Retina (tissue), 1 donor: Measurements from ENCODE around the gene LBX2.
A peak's percentile ranks its signal among the peaks of the same experiment; 100 is the strongest.

Source experiments
- DNase-seq: peaks from one replicate; pipeline ENCODE4 v3.0.0-alpha.2; 2016

Gene LBX2, protein sequence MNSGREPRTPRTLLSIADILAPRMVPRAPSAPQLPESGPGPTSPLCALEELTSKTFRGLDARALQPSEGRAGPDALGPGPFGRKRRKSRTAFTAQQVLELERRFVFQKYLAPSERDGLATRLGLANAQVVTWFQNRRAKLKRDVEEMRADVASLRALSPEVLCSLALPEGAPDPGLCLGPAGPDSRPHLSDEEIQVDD

DNA sequence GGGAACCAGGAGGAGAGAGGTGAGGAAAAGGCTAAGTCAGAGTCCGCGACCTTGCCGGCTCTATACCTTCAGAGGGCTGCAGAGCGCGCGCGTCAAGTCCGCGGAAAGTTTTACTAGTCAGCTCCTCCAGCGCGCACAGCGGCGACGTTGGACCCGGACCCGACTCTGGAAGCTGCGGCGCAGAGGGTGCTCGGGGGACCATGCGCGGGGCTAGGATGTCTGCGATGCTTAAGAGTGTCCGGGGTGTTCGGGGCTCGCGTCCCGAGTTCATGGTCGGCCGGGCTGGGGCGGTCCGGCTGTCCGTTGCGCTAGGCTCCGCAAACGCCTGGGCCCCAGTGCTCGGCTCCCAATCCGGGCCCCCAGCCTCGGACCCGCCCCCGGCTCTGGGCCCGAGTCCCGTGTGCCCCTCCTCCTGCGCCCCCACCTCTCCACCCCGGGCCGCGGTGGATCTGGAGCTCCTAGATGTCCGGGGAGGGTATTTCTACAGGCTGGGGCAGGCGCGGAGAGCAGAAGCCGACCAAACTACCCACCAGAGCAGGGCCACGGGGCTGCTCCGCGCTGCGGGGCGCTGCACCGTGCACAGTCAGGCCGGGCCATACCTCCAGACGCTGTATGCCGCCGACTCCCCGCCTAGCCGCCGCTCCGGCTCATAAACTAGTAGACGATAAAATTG, at the start of gene LBX2:
Gene LBX2, minus strand, starts transcription at position 337 of the 673 bp plus-strand sequence. Its CDS starts 66 bp downstream, at position 271.
- DNase-seq: peak; percentile 62

DNA sequence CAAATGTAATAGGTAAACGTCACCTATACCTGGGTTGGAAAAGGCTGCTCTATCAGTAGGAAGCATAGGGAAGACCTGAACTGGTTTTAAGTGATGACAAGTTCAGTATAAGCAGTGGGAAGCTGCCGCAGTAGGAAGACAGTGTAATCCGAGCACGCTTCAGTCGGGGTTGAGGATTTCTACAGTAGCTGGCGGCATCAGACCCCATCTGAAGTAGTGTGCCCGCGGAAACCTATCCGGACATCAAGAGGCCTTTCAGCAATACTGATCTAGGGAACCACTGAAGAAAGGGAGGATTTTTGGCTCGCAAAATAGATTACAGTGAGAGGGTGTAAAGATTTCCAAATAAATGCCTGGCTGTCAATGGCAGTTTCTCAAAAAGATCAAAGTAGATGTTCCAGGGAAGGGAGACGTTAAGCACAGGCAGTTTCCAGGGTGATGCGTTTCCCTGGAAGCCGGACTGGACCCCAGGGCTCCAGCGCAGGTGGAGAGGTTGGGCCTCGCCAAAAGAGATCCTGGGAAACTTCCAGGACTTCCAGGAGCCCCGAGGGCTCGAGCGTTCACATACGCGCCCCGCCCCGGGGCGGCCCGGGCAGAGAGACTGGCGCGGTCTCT, 49.0 kb upstream of the LBX2 start:
- peak; percentile 58 for DNase-seq

DNA sequence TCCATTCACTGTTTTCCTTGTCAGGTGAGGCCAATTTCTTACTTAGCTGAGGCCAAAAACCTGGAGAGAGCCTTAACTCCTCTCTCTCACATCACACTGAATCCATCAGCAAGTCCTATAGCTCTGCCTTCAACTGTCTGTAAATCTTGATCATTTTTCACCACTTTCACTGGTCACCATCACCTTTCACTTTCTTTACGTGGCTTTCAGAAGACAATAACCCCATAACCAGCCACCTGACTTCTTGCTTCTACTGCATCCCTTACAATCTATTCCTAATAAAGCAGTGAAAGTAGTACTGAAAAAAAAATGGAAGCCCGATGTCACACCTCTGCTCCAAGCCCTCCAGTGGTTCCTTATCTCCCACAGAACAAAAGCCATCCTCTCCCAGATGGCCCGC, 46.6 kb upstream of the LBX2 start:
- no peak for DNase-seq

DNA sequence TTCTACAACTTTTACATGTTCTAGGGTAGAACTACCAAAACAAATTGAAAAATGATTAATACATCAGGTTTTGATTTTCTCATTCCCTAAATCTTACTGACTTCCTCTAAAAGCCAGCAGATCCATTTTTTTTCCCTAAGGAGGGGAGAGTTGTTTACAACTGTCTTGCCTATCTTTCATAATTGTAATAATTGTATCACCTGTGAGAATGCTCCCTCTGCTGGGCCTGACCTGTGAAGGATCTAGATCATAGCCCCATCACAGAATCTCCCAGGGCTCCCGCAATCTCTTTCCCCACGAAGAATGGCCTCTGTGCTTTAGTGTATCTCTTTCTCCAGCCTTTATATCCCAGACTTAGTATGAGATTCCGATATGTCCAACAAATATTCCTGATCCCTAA, 45.2 kb upstream of the LBX2 start:
- DNase-seq: no peak

DNA sequence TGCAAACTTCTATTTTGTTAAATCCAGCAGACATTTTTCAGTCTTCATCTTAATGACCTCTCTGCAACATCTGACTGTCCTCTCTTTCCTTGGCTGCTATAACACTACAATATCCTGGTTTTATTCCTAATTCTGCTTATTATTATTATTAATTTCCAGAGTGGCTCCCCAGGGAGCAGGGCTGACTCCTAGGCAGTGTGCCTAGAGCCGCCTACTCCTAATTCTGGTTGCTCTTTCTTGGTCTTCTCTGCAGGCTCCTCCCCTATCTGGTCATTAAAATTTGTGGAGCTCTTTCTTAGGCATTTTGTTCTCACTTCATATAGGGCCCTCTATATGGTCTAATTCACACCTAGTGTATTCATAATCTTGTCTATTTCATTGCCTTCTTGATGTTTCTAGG, 43.6 kb upstream of the LBX2 start:
- DNase-seq: no peak

DNA sequence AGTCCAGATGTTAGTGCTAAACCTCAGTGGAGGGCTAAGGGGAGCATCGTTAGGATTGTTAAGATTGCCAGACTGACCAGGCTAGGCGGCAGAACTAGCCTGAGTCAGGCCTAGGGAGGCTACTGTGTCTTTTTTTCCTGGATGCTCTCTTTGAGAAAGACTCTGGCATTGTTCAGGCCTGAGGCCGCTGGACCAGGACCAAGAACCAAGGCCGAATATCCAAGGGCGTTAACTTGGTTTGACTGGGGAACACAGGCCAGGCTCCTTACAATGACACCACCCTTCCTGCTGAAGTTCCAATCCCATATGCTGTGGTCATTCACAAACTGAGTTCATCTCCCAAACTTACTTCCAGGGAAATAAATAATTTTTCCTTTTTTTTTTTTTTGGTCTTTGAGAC, 40.9 kb upstream of the LBX2 start:
- DNase-seq: no peak

DNA sequence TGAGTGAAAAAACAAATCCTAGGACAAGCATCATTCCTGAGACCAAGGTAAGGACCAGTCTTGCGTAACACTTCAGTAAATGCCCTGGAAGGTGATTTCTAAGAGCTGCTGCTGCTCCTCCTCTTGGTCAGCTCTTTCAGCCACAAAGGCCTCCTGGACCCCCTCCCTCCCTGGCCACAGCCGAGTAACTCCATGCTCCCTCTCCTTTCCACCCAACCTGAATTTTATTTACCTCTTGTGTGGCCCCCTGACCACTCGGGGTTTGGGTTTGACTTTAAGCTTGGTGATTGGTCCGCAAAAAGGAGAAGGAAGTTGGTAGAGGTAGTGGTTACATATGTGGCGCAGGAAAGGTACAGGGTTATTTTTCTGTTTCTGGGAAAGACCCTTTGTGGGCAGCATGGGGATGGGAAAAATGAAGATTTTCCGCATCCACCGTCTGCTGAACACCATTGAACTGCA, 39.5 kb upstream of the LBX2 start:
- DNase-seq: no peak

DNA sequence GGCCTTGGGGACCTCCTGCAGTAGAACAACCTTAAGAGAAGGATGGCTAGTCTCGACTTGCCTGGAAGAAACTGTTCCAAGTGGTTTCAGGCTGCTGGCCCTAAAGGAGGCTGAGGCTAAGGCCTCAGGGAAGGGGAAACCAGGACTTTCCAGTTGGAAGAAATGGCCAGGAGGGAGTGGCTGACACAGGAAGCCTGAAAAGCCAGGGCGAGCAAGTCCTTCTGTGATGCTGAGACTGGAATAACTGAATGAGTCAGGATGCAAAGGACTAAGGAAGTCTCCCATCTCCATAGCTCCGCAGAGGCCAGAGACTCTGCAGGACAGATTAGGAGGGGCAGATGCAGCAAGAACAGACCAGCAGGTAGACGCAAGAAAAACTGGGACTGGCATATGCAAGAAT, 37.7 kb upstream of the LBX2 start:
- DNase-seq: no peak

DNA sequence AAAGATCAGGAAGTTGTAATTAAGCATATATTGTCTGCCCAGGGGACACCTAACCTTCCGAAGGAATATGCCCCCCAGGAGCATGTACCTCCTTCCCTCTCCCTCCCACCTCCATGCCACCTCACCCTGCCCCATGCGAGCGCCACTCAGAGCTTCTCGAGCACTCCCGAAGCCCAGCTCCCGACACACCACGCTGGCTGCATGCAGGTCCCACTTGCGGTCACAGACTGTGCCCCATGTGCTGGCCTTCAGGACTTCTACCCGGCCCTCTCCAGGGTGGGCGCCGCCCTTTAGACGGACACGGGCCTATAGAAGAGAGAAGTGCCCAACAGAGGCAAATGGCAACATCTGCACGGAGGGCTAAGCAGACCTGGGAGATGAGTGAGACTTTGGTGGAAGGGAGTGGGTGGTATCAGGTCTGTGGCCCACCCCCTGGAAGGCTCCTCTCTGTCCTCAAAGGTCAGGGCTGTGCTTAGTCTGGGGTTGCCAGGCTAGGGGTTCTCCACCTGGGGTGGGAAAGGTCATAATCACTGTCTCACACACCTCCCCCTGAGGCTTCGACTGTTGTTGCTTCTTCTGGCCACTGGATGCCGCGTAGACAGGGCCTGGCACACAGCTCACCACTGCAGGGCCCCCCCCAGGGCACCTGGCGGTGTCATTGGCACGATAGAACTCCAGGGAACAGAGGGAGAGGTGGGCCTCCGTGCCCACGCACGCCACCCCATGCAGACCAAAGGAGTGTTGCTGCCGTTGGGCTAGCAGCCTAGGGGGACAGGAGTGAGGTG, 37.0 kb upstream of the LBX2 start:
- no peak for DNase-seq

DNA sequence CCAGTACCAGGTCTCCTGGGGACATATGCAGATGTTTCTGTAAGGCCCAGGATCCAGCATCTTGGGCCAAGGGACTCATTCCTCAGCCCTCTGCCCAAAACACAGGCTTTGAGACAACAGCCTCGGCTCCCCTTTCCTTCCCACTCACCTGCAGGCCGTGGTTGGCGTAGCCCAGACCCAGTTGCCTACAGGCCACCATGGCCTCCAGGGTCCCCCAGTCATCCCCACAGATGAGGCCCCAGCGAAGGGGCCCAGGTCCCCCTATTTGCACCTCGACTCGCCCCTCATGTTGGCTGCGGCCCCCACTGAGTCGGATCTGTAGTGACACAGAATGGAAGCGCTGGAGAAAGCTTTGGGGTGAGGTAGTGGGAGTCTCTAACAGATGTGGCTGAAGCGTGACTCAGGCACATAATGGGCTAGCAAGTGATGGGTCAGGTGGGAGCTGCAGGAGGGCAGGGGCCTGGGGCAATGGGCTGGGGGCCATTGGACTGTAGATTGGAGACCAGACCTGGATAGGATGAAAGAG, 36.1 kb upstream of the LBX2 start:
- no peak for DNase-seq

DNA sequence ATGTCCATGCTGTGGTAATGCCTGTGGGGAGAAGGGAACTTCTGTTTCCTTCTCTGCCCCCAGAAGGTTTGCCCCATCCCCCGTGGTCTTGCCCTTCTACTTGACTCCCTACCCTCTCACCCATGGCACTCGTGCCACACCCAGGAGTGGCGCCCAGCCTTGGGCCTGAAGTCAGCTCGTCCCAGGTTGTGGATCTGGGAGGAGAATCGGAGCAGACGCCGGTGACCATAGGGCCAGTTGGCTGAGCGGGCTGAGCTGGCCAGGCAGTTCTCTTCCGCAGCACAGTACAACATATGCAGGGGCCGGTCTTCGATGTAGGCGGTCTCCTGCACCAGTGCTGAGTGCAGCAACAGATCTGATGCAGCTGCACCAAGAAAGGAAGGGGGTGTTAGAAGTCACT, 35.0 kb upstream of the LBX2 start:
- DNase-seq: no peak

DNA sequence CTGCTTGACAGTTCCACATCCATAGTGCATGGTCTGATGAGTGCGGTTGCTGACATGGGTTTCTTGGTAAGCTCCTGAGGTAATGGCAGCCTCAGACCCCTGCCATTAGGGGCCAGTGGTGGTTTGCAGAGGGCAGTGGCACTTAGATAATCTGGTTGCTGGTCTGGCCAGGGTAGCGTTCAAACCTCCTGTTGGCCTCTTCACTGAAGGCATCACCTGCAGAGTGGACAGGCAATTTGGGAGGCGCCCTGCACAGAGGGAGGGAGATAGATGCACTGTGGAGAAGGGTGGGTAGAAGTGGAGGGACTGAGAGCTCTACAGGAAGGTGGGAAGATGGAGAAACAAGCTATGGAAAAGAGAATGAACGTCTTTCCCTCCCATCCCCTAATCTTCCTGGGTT, 34.1 kb upstream of the LBX2 start:
- no peak for DNase-seq

DNA sequence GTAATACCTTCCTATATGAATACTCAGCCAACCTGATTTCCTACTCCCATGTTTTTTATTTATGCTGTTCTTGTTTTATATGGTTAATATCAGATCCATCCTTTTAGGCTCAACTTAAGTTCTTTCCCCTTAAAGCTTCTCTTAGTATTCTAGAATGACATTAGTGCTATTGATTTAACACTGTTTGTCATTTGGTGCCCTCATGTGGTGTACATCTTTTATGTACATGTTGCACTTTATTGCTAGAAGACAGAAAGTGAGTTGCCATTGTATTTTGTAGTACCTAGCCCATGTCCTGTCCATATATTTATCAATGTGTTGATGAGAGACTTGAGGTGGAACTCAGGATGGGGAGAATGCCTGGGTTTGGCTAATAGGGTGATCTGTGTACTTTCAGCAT, 32.8 kb upstream of the LBX2 start:
- DNase-seq: no peak

DNA sequence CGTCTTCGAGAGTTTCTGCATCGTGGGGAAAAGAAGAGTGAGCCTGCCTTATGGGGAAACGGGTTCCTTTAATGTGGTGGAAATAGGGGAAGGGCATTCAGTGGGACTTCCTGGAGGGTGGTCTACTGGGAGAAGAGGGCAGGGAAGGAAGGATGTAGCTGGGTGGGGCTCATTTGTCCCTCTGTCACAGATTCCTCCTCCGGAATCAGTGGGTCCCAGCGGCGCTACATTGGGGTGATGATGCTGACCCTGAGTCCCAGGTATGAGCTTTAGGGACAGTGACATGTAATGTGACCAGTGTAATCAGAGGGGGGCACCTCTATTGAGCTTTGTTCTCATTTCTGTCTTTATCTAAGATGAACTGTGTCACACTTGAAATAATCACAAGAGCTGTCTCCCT, 32.3 kb upstream of the LBX2 start:
- no peak for DNase-seq

DNA sequence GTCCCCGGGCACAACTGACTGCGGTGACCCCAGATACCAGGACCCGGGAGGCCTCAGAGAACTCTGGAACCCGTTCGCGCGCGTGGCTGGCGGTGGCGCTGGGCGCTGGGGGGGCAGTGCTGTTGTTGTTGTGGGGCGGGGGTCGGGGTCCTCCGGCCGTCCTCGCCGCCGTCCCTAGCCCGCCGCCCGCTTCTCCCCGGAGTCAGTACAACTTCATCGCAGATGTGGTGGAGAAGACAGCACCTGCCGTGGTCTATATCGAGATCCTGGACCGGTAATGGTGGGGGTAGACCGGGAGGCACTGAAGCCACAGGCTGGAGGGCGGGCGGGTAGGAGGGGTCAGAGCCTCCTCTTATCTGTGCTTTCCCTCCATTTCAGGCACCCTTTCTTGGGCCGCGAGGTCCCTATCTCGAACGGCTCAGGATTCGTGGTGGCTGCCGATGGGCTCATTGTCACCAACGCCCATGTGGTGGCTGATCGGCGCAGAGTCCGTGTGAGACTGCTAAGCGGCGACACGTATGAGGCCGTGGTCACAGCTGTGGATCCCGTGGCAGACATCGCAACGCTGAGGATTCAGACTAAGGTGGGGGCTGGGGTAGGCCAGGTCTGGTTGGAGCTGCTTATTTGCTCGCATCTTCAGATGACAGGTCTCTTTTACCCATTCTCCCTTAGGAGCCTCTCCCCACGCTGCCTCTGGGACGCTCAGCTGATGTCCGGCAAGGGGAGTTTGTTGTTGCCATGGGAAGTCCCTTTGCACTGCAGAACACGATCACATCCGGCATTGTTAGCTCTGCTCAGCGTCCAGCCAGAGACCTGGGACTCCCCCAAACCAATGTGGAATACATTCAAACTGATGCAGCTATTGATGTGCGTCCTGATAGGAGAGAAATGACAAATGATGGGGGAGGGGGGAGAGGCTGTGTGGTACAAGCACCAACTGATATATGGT, 31.1 kb upstream of the LBX2 start:
- peak; percentile 70 for DNase-seq

DNA sequence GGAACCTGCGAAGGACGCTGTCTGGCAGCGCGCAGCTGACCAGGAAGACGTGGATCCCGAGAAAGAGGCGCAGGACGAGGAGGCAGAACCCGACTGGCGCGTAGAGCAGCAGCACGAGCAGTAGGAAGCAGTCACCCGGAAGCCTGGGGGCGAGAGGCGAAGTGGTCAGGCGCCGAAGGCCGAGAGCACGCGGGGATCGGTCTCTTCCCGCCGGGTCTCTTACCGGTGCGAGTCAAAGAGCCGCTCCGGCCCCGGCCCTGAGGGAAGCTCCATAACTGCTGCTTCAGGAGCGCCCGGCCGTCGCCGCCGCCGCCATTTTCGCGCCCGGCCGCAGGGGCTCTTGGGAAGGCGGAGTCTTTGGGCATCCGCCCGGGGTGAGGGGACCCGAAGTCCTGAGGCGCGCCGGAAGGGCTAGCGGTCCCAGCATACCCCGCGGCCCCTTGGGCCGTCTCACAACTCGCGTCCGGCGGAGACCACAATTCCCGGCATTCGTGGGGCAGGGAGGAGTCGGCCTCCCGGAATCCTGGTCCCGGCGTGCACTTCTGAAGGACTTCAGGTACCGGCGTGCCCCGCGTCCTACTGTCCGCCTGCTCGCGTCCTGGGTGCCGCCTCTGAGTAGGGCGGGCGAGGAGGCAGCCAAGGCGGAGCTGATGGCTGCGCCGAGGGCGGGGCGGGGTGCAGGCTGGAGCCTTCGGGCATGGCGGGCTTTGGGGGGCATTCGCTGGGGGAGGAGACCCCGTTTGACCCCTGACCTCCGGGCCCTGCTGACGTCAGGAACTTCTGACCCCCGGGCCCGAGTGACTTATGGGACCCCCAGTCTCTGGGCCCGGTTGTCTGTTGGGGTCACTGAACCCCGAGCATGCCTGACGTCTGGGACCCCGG, 30.2 kb upstream of the LBX2 start, which contains the start of the genes AUP1 and HTRA2:
Gene AUP1, minus strand, starts transcription at position 350 of the 882 bp plus-strand sequence. Its CDS starts 77 bp downstream, at position 273.
Gene HTRA2, plus strand, starts transcription at position 577 of the 882 bp plus-strand sequence. Its CDS starts 74 bp downstream, at position 651.
- DNase-seq: peak; percentile 97

DNA sequence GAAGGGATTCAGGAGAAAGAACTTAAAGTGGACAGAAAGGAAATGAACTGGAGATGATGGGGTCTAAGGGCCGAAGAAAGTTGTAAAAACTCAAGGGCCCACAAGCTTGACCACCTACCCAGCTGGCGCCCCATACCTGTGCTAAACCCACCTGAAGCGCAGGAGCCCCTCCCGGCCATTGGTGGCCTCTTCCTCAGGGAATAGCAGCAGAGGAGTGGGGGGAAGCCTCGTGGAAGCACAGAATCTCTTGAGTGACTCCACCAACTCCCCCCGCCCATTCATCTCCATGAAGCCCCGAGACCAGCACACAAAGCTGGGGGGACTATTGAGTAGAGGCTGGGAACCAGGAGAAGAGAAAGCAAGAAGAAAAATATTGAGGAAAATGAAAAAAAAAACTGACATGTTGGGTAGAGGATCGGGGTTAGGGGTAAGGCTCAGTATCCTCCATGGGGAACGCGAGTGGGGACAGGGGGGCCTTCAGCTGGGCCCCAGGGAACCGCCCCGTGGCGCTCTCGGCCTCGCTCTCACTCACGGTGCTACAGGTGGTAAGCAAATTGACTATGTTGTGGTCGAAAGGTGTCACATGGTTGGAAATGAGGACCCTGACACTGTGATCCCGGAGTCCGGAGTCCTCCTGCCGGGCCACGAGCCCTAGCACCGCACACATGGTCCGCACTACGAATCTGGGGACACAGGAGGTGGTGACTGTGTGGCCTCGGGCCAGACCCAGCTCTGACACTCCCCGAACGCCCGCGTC, 29.4 kb upstream of the LBX2 start:
- DNase-seq: no peak

DNA sequence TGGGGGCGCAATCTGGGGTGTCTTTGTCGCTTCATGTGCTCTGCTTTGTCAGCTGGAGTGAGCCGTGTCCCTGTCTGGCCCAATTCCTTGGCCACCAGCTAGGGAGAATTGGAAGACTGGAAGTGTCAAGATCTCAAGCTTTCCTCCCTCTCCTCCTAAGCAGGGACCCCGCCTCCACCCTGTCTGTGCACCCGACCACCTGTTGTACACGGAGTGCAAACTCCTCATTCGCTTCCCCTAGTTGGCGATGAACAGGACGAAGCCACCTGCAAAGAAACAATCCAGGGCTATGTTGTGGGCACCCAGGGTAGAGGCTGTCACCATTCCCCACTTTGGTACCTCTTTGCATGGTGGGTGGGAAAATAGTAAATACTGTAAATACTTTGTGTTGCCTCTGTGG, 28.3 kb upstream of the LBX2 start:
- DNase-seq: no peak

DNA sequence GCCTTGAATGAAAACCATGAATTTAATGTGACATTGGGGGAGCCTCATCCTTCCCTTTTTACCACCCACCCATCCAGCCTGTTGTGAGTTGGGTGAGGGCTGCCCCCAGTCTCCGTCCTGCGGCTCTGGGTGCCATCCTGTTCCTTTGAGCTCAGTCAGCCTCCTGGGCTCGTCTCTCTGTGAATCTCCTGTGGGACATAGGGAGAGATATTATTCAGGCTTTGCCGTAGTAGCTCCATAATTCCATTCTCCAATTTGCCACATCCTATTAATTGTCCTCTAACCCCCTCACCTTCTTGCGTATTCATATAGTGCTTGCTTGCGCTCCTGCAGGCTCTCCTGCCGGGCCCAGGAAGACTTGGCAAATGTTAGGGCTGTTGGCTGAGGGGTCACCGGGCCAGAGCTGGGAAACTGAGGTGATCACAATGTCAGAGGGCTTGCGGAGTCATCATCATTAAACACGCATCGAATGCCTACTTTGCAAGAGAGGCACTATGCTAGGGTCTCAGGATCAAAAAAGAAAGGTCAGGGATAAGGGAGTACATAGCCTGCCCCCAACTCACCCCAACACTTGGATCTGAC, 27.3 kb upstream of the LBX2 start:
- DNase-seq: no peak
